GM23248 (cell line): ENCODE measurements around the gene CFAP99.

Source experiments
- EZH2 ChIP-seq: fragments of 200-600 bp; sonication (generic); IDR thresholded peaks from 2 replicates; pipeline ENCODE4 v1.6.1; 2018; ENCODE audit warnings: antibody characterized with exemption, mild to moderate bottlenecking; ENCODE audit not compliant: insufficient read depth, poor library complexity, severe bottlenecking
- EZH2phosphoT487 ChIP-seq: fragments of 200-600 bp; sonication (generic); IDR thresholded peaks from 2 replicates; pipeline ENCODE4 v1.6.1; 2018; ENCODE audit warnings: antibody characterized with exemption, moderate library complexity, mild to moderate bottlenecking, low read depth; ENCODE audit not compliant: insufficient read depth

DNA sequence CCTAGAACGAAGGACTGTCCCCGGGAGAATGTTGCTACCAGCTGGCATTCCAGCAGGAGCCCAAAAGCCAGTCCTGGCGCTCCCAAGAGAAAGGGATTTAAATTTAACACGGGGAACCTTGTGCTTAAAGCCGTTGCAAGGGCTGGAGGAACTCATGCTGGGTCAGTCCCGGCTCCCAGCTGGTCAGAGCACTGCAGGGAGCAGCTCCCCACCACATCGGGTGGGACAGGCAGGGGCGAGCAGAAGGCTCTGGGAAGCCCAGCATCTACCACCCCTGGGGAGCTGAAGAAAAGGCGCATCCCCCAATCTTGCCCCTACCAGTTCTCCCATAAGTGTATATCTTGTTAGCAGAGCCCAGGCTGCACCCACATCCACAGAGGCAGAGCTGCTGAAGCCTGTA is 15.7 kb downstream of the CFAP99 start:
- TF ChIP-seq EZH2phosphoT487 (no peak), EZH2 (no peak)
